ENCODE results near the gene RASAL2.

The RASAL2 gene

GRCh38 chr1:178529364-178530036 is 435.6 kb downstream of the RASAL2 start:
- DNase-seq: no peak

- DNase-seq: peak in 1 of 2 experiments; percentile 34
Observed at GRCh38 chr1:178530037-178530402, 436.1 kb downstream of the RASAL2 start.

DNA sequence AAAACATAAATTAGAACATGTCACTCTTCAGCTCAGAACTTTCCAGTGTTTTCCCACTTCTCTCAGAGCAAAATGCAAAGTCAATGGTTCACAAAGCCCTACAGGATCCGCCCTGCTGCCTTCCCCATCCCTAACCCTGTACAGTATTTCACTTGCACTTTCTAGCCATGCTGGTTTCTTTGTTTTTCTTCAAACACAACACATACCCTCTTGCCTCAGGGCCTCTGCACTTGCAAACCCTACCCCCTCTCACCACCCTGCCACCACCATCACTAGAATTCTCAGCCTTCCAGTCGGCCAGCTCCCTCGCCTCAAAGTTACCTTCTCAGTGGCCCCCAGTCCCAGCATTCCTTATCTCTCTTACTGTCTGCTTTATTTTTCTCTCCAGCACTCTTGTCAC is 436.6 kb downstream of the RASAL2 start:
- no peak for DNase-seq

- DNase-seq: peak; percentile 66 to 87
Observed at GRCh38 chr1:178531887-178532286, 438.0 kb downstream of the RASAL2 start.

- DNase-seq: peak; percentile 77 to 90
Observed at GRCh38 chr1:178532392-178532791, 438.5 kb downstream of the RASAL2 start.

GRCh38 chr1:178533121-178533946 is 439.4 kb downstream of the RASAL2 start:
- no peak for DNase-seq

Data from NCI-H446 (cell line).